ENCODE data around the gene GBP4.
"Not testable (repeated sequence)": the region's sequence is repeated elsewhere in the genome, so short reads cannot be mapped to it uniquely, and the experiment has no call there.

The GBP4 gene, protein sequence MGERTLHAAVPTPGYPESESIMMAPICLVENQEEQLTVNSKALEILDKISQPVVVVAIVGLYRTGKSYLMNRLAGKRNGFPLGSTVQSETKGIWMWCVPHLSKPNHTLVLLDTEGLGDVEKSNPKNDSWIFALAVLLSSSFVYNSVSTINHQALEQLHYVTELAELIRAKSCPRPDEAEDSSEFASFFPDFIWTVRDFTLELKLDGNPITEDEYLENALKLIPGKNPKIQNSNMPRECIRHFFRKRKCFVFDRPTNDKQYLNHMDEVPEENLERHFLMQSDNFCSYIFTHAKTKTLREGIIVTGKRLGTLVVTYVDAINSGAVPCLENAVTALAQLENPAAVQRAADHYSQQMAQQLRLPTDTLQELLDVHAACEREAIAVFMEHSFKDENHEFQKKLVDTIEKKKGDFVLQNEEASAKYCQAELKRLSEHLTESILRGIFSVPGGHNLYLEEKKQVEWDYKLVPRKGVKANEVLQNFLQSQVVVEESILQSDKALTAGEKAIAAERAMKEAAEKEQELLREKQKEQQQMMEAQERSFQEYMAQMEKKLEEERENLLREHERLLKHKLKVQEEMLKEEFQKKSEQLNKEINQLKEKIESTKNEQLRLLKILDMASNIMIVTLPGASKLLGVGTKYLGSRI

GRCh38 chr1:89198491-89199072 is at the start of gene GBP4:
Gene GBP4, minus strand, starts transcription at chr1:89198942. Its CDS starts 108 bp downstream, at chr1:89198834.
- DNase-seq: peak; percentile 43

DNA sequence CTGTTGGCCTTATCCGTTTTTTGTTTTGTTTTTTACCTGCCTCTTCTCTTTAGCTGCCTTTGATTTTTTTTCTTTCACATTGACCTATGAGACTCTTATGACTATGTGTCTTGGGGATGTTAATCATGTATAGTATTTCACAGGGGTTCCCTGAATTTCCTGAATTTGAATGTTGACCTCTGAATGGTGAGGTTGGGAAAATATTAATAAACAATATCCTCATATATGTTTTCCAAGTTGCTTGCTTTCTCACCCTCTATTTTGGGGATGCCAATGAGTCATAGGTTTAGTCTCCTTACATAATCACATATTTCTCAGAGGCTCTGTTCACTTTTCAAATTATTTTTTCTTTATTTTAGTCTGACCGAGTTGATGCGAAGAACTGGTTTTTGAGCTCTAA is 44.3 kb upstream of the GBP4 start:
- DNase-seq: no peak

DNA sequence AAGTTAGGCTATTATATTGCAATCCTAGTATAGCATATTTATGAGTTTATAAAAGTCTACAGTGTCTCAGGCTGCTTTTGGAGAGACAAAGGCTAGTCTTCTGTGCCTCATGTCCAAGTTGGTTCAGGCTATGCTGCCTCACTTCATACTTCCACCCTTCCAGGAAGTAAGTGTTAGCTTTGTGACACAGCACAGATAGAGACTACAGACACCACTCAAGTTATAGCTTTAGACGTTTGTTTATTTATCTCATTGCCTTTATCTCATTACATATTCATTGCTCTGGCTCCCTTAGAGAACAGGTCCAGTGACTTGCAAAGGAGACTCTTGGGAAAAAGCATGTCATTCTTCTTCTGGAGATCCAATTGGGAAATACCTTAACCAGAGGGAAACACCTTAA is 22.6 kb upstream of the GBP4 start:
- DNase-seq: no peak

- not testable (repeated sequence) for DNase-seq
These were observed 21.1 kb upstream of the GBP4 start for GRCh38 chr1:89219851-89220250.

DNA sequence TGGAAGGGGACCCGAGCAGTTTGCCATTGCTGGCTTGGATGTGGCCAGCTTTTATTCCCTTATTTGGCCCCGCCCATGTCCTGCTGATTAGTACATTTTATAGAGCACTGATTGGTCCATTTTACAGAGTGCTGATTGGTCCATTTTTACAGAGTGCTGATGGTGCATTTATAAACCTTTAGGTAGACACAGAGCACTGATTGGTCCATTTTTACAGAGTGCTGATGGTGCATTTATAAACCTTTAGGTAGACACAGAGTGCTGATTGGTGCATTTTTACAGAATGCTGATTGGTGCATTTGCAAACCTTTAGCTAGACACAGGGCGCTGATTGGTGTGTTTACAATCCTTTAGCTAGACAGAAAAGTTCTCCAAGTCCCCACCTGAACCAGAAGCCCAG is 20.2 kb upstream of the GBP4 start:
- DNase-seq: not testable (repeated sequence)

DNA sequence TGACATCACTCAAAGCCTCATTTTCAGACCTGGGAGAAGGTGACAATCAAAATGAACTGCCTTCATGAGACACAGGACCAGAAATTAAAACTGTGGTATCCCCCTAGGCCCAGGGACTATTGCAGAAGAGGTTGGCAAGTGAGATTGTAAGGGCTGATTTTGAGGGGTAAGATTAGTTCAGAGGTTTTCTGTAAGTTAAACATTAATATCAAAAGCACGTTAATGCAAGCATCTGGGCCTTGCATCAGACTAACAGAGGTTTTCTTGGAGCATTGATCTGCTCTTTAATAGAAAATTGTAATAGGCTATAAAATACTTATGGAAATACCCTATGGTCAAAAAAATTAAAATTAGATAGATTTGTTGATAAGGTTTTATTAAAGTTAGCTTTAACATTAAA is 14.6 kb upstream of the GBP4 start:
- no peak for DNase-seq

- DNase-seq: no peak
These were observed 12.4 kb upstream of the GBP4 start for GRCh38 chr1:89211035-89211634.

- no peak for DNase-seq
These were observed 7.6 kb upstream of the GBP4 start for GRCh38 chr1:89206373-89206772.

GRCh38 chr1:89203166-89203565 is 4.4 kb upstream of the GBP4 start:
- no peak for DNase-seq

- no peak for DNase-seq
These were observed 2.5 kb upstream of the GBP4 start for GRCh38 chr1:89201106-89201794.

- no peak for DNase-seq
These were observed 1.9 kb upstream of the GBP4 start for GRCh38 chr1:89200663-89201062.

DNA sequence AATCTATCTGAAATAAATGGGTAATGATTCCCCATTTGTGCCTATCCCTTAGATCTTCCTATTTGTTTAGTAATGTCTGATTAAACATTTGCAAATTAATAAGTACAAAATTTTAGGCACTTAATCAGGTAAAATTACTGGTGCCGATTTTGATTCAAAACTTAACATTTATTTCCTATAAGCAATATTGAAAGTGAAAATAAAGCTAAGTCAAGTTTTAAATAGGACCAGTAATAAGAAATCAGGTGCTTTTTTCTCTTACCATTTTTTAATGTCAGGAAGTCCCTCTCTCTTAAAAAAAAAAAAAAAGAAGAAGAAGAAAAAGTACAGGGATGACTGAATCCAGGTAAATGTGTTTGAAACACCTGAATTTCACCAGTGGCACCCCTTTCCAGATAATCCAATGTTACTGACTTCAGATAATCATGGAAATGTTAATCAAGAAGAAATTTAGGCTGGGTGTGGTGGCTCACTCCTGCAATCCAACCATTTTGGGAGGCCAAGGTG is 836 bp upstream of the GBP4 start:
- DNase-seq: no peak

GRCh38 chr1:89198081-89198480 is 661 bp downstream of the GBP4 start:
- DNase-seq: no peak

DNA sequence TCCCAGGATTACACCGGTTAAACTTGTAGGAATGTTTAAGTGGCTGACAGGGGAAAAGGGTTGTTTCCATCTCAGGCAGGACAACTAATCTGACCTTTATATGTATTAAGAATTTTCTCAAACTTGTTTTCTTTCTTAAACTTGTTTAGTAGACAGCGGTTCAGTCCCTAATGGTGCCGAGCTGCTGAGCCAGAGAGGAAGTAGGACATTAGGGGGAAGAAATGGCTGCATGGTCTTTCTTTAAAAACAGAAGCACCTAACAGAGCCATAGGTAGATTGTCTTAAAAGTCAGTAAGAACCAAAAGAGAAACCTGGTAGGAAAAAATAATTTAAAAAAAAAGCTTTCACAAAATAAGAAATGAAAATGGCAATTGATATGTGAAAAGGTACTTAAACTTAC is 3.3 kb downstream of the GBP4 start:
- no peak for DNase-seq

- DNase-seq: no peak
These were observed 7.4 kb downstream of the GBP4 start for GRCh38 chr1:89191314-89191713.

DNA sequence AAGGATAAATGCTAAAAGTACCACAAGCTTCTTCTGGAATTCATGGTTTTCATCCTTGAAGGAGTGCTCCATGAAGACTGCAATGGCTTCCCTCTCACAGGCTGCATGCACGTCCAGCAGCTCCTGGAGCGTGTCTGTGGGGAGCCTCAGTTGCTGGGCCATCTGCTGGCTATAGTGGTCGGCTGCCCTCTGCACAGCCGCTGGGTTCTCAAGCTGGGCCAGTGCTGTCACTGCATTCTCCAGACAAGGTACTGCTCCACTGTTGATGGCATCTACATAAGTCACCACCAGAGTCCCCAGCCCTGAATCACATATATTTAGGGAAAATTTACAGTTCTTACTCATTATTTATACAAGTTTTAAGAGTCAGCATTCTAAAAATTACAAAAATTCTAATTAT is 8.7 kb downstream of the GBP4 start:
- DNase-seq: no peak

- no peak for DNase-seq
These were observed 19.4 kb downstream of the GBP4 start for GRCh38 chr1:89179343-89179742.

- DNase-seq: no peak
These were observed 21.8 kb downstream of the GBP4 start for GRCh38 chr1:89176971-89177370.

DNA sequence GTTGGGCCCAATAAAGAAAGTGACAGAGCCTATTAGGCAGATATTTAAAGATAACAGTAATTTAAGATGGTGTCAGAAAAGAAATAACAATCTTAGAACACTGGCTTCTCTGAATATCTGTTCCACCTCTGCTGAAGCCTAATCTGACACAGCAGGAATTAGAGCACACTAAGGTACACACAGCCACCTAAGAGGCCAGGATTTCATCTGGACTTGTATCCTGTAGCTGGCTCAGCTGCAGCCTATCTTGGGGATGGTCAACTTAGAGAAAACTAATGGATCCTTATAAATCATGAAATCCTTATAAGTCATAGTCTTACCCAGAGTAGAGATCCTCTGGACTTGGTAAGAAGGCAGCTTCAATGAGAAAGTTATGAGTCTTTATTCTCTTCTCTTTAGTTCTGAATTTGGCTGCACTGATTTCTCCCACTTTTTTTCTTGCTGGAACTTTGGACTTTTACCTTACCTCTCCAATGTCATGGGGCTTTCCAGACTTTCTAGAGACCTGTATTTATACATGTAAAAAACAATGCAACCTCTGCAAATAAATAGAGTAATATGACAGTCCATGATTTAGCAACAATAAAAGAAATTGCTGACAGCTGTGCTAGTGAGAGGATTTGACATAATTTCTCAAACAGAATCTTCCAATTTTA is 23.0 kb downstream of the GBP4 start, which contains the start of gene GBP7:
GBP7 (minus strand) TSS at position 403 of the 656 bp plus-strand sequence. CDS start 4,068 bp downstream, outside the sequence.
- DNase-seq: no peak

DNA sequence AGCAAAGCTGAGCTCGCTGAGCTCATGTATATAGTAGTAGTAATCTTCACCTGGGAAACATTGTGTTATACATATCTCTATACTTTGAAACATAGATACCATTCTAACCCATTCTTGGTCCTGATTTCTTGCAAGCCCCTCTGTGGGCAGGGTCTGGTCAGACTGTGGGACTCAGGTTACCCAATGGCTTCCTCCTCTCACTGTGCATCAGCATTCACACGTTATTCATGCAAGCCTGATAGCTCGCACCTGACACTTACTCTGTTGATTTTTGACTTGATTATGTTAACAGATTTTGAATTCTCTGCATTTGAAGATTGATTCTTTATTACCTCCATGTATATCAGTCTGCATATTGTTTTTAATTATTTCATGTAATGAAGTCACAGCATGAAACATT is 24.3 kb downstream of the GBP4 start:
- no peak for DNase-seq

DNA sequence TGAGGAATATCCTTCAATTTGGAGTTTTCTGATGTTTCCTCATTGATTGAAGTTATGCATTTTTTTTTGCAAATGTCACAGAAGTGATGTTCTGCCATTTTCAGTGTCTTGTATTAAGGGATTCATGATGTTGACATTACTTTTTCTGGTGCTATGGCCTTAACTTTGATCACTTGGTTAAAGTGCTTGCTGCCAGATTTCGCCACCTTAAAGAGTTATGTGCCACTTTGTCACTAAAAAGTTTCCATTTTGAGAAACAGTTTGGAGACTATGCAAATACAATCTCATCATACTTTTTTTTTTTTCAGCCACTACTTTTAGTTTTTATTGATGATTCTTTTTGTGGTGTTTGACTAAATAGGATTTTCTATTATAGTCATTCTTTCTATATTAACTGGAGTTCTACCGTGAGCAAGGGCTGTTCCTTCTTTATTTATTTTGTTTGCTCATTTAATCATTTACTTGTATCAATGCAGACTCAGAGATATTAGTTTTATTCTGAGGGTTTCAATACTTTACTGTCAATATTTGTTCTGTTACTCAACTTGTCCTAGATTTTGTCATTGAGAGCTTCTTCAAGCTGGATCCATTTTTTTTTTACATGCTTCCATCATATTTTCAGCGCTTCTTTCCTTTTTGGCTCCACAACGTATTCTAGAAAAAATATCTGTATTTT is 26.1 kb downstream of the GBP4 start:
- no peak for DNase-seq

- DNase-seq: no peak
These were observed 27.7 kb downstream of the GBP4 start for GRCh38 chr1:89171067-89171438.
